HepG2 (cell line): Measurements from ENCODE around the gene RBM8A. TPM values are rescaled to one million over a fixed set of nuclear protein-coding genes. Genes with fewer than 3 reads are reported as not detected.

ENCODE experiments used
- ATAC-seq: fragments of 200-7000 bp; cut with Tn5 transposase; 3 replicates; pipeline ENCODE4 v1.9.1; 2020; ENCODE audit warnings: mild to moderate bottlenecking, moderate library complexity
- BruUV-seq: library from RNA; stranded (reverse); fragments of 400-500 nt; replicated peaks from 2 replicates; lab custom pipeline; 2021; lab: Mats Ljungman, UMichigan
- CTCF ChIA-PET: fragments of 300-600 bp; formaldehyde crosslinking; extraction: SDS; loops from one replicate; lab custom pipeline; 2021; ENCODE audit warnings: low total read pairs, inconsistent platforms, low intra/inter-chr PET ratio; lab: Yijun Ruan, JAX
- POLR2A ChIA-PET: fragments of 350-600 bp; sonication (Branson Sonifier 250); formaldehyde crosslinking; loops from one replicate; lab custom pipeline; 2020; ENCODE audit warnings: antibody characterized with exemption, inconsistent platforms; lab: Yijun Ruan, JAX
- DNase-seq: peaks from one replicate; pipeline ENCODE4 v3.0.0-alpha.2; 2015; ENCODE audit warnings: low spot score
- FAIRE-seq: peaks from 3 replicates; lab custom pipeline; 2011; peaks lifted over from hg19 to GRCh38; lab: Jason Lieb, UNC
- H2AFZ ChIP-seq: one replicate; pipeline ENCODE4 v1.6.1; 2011; ENCODE audit warnings: low read length, inconsistent platforms
- H3K27ac ChIP-seq: fragments of 300-600 bp; 3 replicates; pipeline ENCODE4 v1.8.0; 2011; ENCODE audit warnings: mixed run types, mild to moderate bottlenecking, mixed read lengths, low read length, inconsistent platforms; ENCODE audit not compliant: insufficient read depth; ENCODE audit errors: extremely low read length
- H3K27me3 ChIP-seq, 2 experiments: fragments of 200-600 bp in 1 of 2; 2 replicates in 1 of 2; 3 replicates in 1 of 2; pipeline versions ENCODE4 v1.6.0 to v1.8.0; 2011; ENCODE audit warnings: low read length in 2 of 2, mild to moderate bottlenecking in 2 of 2, moderate library complexity in 2 of 2, inconsistent platforms in 1 of 2; ENCODE audit not compliant: insufficient read depth in 2 of 2, control insufficient read depth in 1 of 2
- H3K36me3 ChIP-seq, 2 experiments: fragments of 200-600 bp in 1 of 2; replicated peaks in 1 of 2; 2 replicates in 1 of 2; 3 replicates in 1 of 2; pipeline versions ENCODE4 v1.5.1 to v1.8.0; 2011; ENCODE audit warnings: low read length in 2 of 2, inconsistent platforms in 1 of 2; ENCODE audit not compliant: insufficient read depth in 2 of 2, control insufficient read depth in 1 of 2
- H3K4me1 ChIP-seq: 2 replicates; pipeline ENCODE4 v1.5.1; 2012; ENCODE audit warnings: low read length, inconsistent platforms; ENCODE audit not compliant: insufficient read depth
- H3K4me2 ChIP-seq: 2 replicates; pipeline ENCODE4 v1.6.0; 2011; ENCODE audit warnings: low read depth, low read length, inconsistent platforms
- H3K4me3 ChIP-seq, 3 experiments: fragments of 200-600 bp in 1 of 3; sonication (generic), shearing (Covaris generic) in 1 of 3; replicated peaks in 1 of 3; 2 replicates each; pipeline ENCODE4 v1.5.1; 2011 to 2016; ENCODE audit warnings: low read length in 3 of 3, inconsistent platforms in 2 of 3, low read depth in 2 of 3, mild to moderate bottlenecking in 2 of 3, control low read depth in 1 of 3, mixed read lengths in 1 of 3; ENCODE audit not compliant: insufficient read depth in 1 of 3
- H3K79me2 ChIP-seq: one replicate; pipeline ENCODE4 v1.6.1; 2011; ENCODE audit warnings: low read length, inconsistent platforms; ENCODE audit not compliant: insufficient read depth
- H3K9ac ChIP-seq: 2 replicates; pipeline ENCODE4 v1.6.0; 2011; ENCODE audit warnings: mild to moderate bottlenecking, low read depth, low read length, inconsistent platforms; ENCODE audit not compliant: insufficient read depth
- H3K9me3 ChIP-seq: 2 replicates; pipeline ENCODE4 v1.5.1; 2012; ENCODE audit warnings: mild to moderate bottlenecking, low read length
- H4K20me1 ChIP-seq: 2 replicates; pipeline ENCODE4 v1.6.0; 2011; ENCODE audit warnings: inconsistent platforms, mild to moderate bottlenecking, low read length, moderate library complexity; ENCODE audit not compliant: insufficient read depth
- JUN ChIP-seq: sonication (generic); formaldehyde crosslinking; IDR thresholded peaks from 2 replicates; pipeline ENCODE4 v1.4.0; 2020; ENCODE audit warnings: mild to moderate bottlenecking, missing genetic modification reagents
- MTA3 ChIP-seq: sonication (generic); formaldehyde crosslinking; IDR thresholded peaks from 2 replicates; pipeline ENCODE4 v1.4.0; 2020; ENCODE audit warnings: missing genetic modification reagents
- NONO ChIP-seq, 2 experiments: fragments of 450-650 bp in 1 of 2; sonication (generic) in 1 of 2; formaldehyde crosslinking in 1 of 2; IDR thresholded peaks in 1 of 2; conservative IDR thresholded peaks in 1 of 2; 2 replicates each; pipeline versions ENCODE4 v1.6.1 to v1.8.0; 2017 to 2022; ENCODE audit warnings: mild to moderate bottlenecking in 1 of 2, missing genetic modification reagents in 1 of 2, moderate library complexity in 1 of 2
- NRL ChIP-seq: sonication (generic); formaldehyde crosslinking; IDR thresholded peaks from 2 replicates; pipeline ENCODE4 v1.5.0; 2020; ENCODE audit warnings: missing genetic modification reagents, mild to moderate bottlenecking, moderate library complexity, borderline replicate concordance
- RXRA ChIP-seq: sonication (generic); formaldehyde crosslinking; IDR thresholded peaks from 2 replicates; pipeline ENCODE4 v1.5.1; 2020; ENCODE audit warnings: missing genetic modification reagents
- UBTF ChIP-seq: sonication (generic); formaldehyde crosslinking; IDR thresholded peaks from 2 replicates; pipeline ENCODE4 v1.4.0; 2020; ENCODE audit warnings: mild to moderate bottlenecking, missing genetic modification reagents
- ZNF75D ChIP-seq: sonication (generic); formaldehyde crosslinking; IDR thresholded peaks from 2 replicates; pipeline ENCODE4 v1.8.1; 2023; ENCODE audit warnings: missing genetic modification reagents, mild to moderate bottlenecking, borderline replicate concordance
- ZNF776 ChIP-seq: sonication (generic); formaldehyde crosslinking; IDR thresholded peaks from 2 replicates; pipeline ENCODE4 v1.4.0; 2020; ENCODE audit warnings: mild to moderate bottlenecking, missing genetic modification reagents
- WGBS: methylation state at CpG from one replicate; pipeline ENCODE4 v1.1.6; 2017; ENCODE audit warnings: low lambda C conversion rate; 5-methylcytosine and 5-hydroxymethylcytosine counted together
- in situ Hi-C: cut with HindIII; loops from 2 replicates; pipeline ENCODE4 v1.10.0; 2017; ENCODE audit warnings: low pct_unique_long_range_greater_than_20kb; ENCODE audit not compliant: extremely low pct_ligation_motif_present
- intact Hi-C: fragments of 100-400 bp; cut with micrococcal nuclease; formaldehyde crosslinking; loops from one replicate; pipeline ENCODE4 v1.10.0; 2022; ENCODE audit not compliant: unreplicated experiment
- polyA plus RNA-seq, 8 experiments: library from polyadenylated mRNA; depleted of rRNA in 3 of 8; stranded (reverse) in 7 of 8; unstranded in 1 of 8; fragments of >200 nt; fragmentation: Illumina TruSeq in 4 of 8; extraction: Trizol in 4 of 8; gene quantifications; 2 replicates each; pipeline versions ENCODE4 v1.2.1 to v1.2.3, GENCODE V29; 2011 to 2016; ENCODE audit warnings: low read depth in 4 of 8, missing spikeins in 1 of 8, mixed read lengths in 1 of 8; ENCODE audit not compliant: insufficient read depth in 1 of 8
- total RNA-seq, 5 experiments: library from RNA; depleted of rRNA; stranded (reverse); fragments of >200 nt; fragmentation: Illumina TruSeq; extraction: Trizol; gene quantifications; 2 replicates each; pipeline ENCODE4 v1.2.3, GENCODE V29; 2016; ENCODE audit warnings: low read depth in 1 of 5
- TF ChIP-seq, protein P1 (sequence below): sonication (generic); formaldehyde crosslinking; IDR thresholded peaks from 2 replicates; pipeline ENCODE4 v1.4.0; 2020; ENCODE audit warnings: missing genetic modification reagents
- TF ChIP-seq, protein P2 (sequence below): sonication (generic); formaldehyde crosslinking; IDR thresholded peaks from 2 replicates; pipeline ENCODE4 v1.8.1; 2023; ENCODE audit warnings: mild to moderate bottlenecking, inconsistent platforms, moderate library complexity, missing genetic modification reagents, borderline replicate concordance

Gene RBM8A
- total and polyA plus RNA-seq, 2 of the 13 experiments (the other 11 are each of a cell fraction or from before 2014, with no cell fraction given) = 106 to 162 TPM

GRCh38 chr1:145961425-145962156 is 34.3 kb upstream of the RBM8A start:
- under 1% methylated on average over 19 of the region's 57 CpGs for WGBS
- peak overlapping the region; percentile 60 to 91 (median 68) for H3K4me3 ChIP-seq
- POLR2A ChIA-PET = interaction anchor here (0.6 kb wide), 1 partner anchor 36 kb away, joined by 3 read pairs; no protein-coding TSS in a partner anchor
- H3K4me1 ChIP-seq = peaks cover 60% of the 10 kb centered on the region
- in situ Hi-C loops (loop anchor here (5.0 kb wide), 1 partner anchor 34 kb away; the partner anchor contains the start of gene RBM8A), intact Hi-C loops (loop anchor here (5.0 kb wide), 2 partner anchors 46 to 104 kb away; partner anchors contain the start of gene PIAS3)
- peak overlapping the region; percentile 62 for H3K9ac ChIP-seq
- peaks cover 8% of the 10 kb centered on the region for H3K79me2 ChIP-seq
- no peaks in the 10 kb centered on the region for H3K9me3 ChIP-seq
- no TSS peak for BruUV-seq
- H3K27me3 ChIP-seq = peaks cover 0 to 30% of the 10 kb centered on the region in 2 experiments; a peak in 3 of 5 replicates
- ATAC-seq (no peak), DNase-seq (no peak), FAIRE-seq (no peak)
- H3K4me2 ChIP-seq = peak overlapping the region; percentile 99
- no peak overlapping the region for H3K27ac ChIP-seq
- CTCF ChIA-PET = no interaction called here
- no peak overlapping the region for H2AFZ ChIP-seq
- H4K20me1 ChIP-seq = no peaks in the 10 kb centered on the region
- no peaks in the 10 kb centered on the region for H3K36me3 ChIP-seq
- TF ChIP-seq, protein P1, sequence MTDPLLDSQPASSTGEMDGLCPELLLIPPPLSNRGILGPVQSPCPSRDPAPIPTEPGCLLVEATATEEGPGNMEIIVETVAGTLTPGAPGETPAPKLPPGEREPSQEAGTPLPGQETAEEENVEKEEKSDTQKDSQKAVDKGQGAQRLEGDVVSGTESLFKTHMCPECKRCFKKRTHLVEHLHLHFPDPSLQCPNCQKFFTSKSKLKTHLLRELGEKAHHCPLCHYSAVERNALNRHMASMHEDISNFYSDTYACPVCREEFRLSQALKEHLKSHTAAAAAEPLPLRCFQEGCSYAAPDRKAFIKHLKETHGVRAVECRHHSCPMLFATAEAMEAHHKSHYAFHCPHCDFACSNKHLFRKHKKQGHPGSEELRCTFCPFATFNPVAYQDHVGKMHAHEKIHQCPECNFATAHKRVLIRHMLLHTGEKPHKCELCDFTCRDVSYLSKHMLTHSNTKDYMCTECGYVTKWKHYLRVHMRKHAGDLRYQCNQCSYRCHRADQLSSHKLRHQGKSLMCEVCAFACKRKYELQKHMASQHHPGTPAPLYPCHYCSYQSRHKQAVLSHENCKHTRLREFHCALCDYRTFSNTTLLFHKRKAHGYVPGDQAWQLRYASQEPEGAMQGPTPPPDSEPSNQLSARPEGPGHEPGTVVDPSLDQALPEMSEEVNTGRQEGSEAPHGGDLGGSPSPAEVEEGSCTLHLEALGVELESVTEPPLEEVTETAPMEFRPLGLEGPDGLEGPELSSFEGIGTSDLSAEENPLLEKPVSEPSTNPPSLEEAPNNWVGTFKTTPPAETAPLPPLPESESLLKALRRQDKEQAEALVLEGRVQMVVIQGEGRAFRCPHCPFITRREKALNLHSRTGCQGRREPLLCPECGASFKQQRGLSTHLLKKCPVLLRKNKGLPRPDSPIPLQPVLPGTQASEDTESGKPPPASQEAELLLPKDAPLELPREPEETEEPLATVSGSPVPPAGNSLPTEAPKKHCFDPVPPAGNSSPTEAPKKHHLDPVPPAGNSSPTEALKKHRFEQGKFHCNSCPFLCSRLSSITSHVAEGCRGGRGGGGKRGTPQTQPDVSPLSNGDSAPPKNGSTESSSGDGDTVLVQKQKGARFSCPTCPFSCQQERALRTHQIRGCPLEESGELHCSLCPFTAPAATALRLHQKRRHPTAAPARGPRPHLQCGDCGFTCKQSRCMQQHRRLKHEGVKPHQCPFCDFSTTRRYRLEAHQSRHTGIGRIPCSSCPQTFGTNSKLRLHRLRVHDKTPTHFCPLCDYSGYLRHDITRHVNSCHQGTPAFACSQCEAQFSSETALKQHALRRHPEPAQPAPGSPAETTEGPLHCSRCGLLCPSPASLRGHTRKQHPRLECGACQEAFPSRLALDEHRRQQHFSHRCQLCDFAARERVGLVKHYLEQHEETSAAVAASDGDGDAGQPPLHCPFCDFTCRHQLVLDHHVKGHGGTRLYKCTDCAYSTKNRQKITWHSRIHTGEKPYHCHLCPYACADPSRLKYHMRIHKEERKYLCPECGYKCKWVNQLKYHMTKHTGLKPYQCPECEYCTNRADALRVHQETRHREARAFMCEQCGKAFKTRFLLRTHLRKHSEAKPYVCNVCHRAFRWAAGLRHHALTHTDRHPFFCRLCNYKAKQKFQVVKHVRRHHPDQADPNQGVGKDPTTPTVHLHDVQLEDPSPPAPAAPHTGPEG (CRISPR knock-in tag) = no peak
- no peak for TF ChIP-seq RXRA (CRISPR knock-in tag)
- TF ChIP-seq NRL = 0 out of 2 replicates have a peak, but pooled peaks have one; percentile 67
- no peak for TF ChIP-seq ZNF75D (CRISPR knock-in tag)
- TF ChIP-seq, protein P2, sequence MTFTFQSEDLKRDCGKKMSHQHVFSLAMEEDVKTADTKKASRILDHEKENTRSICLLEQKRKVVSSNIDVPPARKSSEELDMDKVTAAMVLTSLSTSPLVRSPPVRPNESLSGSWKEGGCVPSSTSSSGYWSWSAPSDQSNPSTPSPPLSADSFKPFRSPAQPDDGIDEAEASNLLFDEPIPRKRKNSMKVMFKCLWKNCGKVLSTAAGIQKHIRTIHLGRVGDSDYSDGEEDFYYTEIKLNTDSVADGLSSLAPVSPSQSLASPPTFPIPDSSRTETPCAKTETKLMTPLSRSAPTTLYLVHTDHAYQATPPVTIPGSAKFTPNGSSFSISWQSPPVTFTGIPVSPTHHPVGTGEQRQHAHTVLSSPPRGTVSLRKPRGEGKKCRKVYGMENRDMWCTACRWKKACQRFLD (CRISPR knock-in tag) = 0 out of 2 replicates have a peak, but pooled peaks have one; percentile 19
- TF ChIP-seq ZNF776 (CRISPR knock-in tag) = 0 out of 2 replicates have a peak, but pooled peaks have one; percentile 28
- TF ChIP-seq JUN (CRISPR knock-in tag) = no peak
- no peak for TF ChIP-seq NONO (IDR thresholded peaks at IDR 0.05)
- TF ChIP-seq NONO (CRISPR knock-in tag; conservative IDR thresholded peaks at IDR 0.05) = no peak
- no peak for TF ChIP-seq MTA3 (CRISPR knock-in tag)
- peak; percentile 42; the same call in 1 of the 2 replicates for TF ChIP-seq UBTF (CRISPR knock-in tag)
